ENCODE data around the gene PHETA2.

PHETA2 gene, protein sequence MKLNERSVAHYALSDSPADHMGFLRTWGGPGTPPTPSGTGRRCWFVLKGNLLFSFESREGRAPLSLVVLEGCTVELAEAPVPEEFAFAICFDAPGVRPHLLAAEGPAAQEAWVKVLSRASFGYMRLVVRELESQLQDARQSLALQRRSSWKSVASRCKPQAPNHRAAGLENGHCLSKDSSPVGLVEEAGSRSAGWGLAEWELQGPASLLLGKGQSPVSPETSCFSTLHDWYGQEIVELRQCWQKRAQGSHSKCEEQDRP

DNA sequence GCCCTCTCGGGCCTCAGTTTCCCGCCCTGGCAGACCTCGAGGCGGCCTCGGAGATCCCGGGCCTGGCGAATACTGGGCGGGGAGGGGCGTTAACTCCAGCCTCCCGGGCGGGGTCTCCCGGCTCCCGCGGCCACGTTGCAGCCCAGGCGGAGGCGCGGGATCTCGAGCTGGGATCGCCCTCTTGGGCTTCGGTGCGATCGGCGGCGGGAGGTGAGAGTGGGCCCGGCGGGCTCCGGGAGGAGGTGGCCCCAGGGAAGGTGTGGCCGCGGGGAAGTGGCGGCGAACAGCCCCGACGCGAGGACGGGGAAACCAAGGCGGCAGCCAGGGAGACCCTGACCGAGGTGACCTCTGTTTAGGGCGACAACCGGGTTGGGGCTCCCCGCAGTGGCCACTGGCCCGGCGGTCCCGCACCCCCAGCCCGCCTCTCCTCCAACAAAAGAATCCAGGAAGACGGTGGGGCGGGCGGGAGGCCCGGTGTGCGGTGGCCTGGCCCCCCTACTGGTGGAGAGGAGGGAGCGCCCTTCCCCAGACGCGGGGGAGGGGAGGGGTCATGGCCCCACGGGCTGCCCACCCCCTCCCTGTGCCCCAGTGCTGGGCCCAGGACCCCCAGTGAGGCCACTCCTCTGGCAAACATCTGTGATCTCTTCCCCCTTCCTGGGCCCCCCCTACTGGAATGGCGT is at the start of gene PHETA2:
Gene PHETA2 (plus strand): TSS at position 117 of the 680 bp plus-strand sequence. CDS start 3,046 bp downstream, outside the sequence.
- DNase-seq, result peak; percentile 79

DNA sequence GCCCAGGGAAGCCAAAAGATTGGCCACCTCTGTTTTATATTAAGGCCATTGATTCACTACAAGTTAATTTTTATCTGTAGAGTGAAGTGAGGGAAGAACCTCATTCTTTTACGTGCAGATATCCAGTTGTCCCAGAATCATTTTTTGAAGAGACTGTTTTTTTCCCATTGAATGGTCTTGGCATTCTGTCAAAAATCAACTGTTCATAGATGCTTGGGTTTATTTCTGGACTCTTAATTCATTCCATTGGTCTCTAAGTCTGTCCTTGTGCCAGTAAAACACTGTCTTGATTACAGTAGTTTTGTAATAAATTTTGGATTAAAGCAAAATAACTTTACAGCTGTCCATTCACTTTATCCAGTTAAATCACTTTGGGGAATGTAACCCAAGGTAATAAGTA is 48.6 kb upstream of the PHETA2 start:
- no peak for DNase-seq

DNA sequence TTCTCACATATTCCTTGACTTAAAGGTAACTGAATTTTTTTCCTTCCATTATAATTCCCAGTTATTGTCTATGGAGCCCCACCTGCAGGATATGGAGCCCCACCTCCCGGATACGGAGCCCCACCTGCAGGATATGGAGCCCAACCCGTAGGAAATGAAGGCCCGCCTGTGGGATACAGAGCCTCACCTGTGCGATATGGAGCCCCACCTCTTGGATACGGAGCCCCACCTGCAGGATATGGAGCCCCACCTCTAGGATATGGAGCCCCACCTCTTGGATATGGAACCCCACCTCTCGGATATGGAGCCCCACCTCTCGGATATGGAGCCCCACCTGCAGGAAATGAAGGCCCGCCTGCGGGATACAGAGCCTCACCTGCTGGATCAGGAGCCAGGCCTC is 47.3 kb upstream of the PHETA2 start:
- DNase-seq, result no peak

DNA sequence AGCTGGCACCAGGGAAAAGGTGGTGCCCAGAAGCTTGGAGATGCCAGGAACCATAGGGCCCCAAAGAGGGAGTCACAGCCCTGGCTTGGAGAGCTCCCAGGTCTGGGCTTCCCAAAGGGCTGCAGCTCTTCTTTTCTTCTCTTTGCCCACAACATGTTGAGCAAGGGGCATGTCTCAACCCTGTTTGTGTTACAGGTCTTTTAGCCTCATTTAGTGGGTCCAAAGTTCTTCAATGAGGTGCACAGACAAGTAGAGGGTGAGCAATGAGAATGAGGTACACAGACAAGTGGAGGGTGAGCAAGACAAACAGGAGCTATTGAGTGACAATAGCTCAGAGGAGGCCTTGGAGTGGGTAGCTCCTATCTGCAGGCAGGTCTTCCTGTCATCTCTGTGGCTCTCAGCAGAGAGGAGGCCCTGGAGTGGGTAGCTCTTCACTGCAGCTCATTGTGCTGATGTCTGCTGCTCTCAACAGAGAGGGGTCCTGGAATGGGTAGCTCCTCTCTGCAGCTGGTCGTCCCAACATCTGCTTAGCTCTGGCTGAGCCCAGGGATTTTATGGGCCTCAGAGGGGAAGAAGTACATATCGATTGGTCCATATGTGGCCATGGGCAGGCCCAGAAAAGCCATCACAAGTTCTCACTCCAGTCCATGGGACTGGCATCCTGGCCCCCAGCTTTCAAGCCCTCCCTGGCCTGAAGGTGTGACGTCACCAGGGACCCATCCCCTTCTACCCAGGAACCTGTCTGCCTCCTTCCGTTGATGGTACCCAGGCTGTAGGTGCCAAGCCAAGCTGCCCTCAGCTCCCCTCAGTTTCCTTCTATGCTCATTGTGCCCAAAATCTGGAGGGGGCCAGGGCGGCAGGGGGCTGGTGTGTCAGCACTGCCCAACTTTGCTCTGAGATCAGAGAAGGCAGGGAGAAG is 40.5 kb upstream of the PHETA2 start:
- no peak for DNase-seq

DNA sequence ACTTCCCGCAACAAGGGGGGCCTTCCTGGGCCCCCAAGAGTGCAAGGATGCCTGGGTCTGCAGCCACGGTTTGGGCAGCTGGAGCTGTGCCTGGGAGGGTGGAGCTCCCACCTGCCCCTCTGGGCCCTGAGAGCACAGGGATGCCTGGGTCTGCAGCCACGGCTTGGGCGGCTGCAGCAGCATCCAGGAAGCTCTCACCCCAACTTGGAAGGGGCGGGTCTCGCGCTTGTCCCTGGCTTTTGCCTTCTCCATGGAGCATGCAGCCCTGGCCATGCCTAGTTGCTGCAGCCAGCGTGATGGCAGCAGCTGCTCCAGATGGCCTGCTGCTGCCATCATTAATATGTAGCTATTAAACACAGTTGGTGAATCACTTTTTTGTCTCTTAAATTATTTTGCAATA is 38.8 kb upstream of the PHETA2 start:
- no peak for DNase-seq

DNA sequence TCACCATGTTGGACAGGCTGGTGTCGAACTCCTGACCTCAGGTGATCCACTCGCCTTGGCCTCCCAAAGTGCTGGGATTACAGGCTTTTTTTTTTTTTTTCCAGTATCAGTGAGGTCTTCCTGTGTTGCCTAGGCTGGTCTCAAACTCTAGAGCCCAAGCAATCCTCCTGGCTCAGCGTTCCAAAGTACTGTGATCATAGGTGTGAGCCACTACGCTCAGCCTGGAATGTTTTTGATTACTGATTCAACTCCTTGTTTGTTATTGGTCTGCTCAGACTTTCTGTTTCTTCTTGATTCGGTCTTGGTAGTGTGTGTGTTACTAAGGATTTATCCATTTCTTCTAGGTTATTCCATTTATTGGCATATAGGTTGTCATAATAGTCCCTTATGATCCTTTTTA is 34.8 kb upstream of the PHETA2 start:
- no peak for DNase-seq

DNA sequence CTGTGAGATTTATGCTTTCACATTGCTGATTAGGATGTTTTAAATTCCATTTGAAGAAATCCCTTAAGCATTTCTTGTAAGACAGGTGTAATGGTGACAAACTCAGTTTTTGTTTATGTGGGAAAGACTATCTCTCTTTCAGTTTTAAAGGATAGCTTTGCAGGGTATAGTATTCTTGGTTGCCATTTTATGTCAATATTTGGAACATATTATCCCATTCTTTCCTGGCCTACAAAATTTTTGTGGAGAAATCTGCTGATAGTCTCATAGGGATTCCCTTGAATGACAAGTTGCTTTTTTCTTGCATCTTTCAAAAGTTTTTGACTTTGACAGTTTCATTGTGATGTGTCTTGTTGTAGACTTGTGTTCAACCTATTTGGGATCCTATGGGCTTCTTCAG is 32.3 kb upstream of the PHETA2 start:
- no peak for DNase-seq

DNA sequence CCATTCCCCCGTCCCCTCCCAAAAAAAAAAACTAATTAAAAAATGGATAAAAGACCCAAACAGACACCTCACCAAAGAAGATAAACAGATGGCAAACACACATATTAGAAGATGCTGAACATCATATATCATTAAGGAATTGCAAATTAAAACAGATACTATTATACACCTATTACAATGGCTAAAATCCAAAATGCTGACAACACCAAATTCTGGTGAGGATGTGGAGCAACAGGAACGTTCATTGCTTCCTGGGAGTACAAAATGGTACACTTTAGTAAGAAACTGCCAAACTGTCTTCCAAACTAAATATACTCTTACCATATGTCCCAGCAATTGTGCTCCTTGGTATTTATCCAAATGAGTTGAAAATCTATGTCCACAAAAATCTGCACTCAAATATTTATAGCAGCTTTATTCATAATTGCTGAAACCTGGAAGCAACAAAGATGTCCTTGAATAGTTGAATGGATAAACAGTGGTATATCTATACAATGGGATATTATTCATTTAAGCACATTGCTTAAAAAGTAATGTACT is 23.3 kb upstream of the PHETA2 start:
- no peak for DNase-seq

DNA sequence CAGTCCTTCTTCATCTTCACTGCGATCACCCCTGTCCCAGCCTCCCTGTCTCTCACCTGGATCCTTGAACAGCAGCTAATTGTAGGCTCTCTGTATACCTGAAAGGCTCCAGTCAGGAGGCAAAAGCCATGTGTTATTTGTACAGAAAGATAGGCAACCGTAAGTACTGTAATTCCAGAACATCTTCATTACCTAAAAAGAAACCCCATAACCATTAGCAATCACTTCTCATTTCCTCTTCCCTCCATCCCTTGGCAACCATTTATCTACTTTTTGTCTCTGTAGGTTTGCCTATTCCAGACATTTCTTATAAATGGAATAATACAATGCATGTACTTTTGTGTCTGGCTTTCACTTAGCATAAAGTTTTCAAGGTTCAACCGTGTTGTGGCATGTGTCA is 21.3 kb upstream of the PHETA2 start:
- no peak for DNase-seq

DNA sequence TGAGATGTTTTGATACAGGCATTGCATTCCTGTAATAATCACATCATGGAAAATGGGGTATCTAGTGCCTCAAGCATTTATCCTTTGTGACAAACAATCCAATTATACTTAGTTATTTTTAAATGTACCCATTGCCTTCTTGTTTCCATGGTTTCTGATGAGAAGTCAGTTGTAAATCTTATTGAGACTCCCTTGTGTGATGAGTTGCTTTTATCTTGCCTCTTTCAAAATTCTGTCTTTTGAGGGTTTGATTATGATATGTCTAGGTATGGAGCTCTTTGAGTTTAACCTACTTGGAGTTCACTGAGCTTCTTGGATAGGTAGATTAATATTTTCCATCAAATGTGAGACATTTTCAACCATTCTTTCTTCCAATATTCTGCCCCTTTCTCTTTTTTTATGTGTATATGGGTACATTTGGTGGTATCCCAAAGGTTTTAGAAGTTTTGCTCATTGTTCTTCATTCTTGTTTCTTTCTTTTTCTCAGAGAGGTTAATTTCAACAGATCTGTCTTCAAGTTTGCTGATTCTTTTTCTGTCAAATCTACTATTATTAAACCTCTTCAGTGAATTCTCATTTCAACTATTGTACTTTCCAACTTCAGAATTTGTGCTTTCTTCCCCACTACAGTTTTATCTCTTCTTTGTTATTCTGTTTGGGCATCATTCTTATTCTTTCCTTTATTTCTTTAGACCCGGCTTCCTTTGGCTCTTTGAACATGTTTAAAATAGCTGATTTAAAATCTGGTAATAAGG is 17.1 kb upstream of the PHETA2 start:
- DNase-seq, result no peak

DNA sequence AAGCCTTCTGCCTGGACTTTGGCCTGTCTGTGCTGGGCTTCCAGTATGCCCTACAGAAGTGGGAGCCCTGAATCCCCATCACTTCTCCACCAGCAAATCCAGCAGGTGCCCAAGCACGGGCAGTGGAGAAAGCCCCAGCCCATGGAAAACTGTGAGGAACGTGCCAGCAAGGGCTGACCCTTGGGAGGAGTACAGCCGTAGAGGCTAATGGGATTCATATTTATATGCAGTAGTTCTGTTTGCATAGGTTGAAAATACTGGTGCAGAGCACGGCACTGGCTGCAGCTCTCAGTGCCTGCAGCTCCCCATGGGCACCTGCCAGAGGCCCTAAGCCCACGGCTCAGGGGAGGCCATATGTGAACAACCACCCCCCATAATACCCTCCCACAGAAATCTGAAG is 13.6 kb upstream of the PHETA2 start:
- DNase-seq, result no peak

DNA sequence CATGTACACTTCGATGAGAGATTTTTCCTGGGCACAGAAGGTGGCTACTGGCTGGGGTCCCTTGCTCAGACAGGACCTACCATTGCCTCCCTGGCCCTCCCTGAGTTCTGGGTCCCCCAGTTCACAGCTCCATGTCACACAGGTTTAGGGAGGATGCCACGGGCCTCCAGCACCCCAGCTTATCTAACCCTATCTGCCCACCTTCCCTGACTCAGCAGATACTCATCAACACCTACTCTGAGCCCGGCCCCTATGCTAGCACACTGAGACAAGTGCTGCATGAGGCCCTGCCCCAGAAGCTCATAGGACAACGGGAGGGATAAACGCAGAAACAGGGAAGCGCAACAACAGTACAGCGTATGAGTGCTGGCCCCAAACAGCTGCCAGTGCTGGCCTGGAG is 13.0 kb upstream of the PHETA2 start:
- DNase-seq, result peak; percentile 33

DNA sequence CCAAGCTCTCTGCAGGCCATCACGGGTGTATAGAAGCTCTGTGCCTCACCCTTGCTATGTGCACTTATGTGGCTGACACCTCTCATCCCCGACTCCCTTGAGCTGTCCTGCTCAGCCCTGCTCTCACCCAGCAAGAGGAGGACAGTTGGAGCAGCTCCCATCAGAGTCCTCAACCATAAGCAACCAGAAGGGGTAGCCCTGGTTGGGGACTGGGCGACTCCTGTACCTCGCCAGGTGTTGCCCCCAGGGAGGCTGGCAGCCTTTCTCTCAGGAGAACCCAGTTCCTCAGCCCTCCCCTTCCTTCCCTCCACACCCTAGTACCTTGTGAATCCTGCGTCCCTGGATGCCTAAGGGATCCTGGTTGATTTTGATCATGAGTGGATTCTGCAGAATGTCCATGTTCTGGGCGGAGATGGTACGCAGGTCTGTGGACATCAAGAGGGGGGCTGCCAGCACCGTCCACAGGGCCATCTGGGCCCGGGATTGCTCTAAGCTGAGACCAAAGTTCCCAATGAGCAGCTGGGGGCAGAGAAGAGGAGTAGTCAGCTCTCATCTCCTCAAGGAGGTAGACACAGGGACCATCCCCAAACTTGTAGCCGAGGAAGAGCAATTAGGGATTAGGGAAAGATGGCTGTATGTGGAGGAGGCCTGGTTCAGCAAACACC is 11.4 kb upstream of the PHETA2 start:
- DNase-seq, result peak; percentile 37

DNA sequence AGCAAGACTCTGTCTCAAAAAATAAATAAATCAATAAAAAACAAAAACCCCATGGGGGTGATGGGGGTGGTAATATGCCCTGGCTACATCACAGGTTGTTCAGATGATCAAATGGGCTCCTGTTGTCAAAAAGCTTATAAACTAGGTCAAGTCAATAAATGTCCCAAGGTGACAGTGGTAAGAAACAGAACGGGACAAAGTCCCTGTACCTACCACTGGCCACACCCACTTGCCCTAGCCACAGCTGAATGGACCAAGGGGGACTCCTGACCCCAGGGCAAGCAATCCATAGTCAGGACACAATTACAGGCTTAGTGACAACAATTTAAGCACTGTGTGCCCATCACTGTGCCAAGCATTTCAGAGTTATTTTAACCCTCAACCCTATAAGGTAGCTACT is 9.4 kb upstream of the PHETA2 start:
- DNase-seq, result no peak

DNA sequence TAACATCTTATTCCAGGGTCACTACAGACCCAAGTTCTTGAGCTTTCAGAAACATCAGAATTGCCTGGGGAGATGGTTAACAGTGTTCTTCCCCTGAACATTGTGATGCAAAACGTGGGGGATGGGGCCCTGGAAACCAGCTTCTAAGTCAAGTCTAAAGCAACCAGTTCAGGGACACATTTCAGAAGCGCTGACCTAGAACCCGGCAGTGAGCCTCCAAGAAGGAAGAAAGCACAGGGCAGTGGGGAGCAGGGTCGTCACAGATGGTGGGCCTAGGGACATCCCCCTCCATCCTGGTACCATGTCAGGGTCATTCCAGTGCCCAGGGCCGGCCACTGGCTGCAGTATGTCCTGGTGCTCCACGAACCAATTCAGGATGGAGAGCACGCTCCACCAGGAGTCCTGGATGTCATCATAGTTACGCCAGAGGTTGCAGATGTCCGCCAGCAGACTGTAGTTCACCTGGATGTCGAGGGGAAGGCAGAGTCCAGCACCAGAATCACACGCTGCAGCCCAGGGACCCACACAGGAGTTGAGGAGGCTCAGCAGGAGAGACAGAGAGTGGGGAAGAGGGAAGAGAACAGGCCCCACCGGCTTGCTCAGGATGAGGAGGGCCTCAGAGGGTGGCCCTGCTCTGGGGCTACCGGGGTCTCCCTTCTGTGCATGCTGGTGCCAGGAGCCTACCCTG is 8.5 kb upstream of the PHETA2 start:
- peak; percentile 28 for DNase-seq

DNA sequence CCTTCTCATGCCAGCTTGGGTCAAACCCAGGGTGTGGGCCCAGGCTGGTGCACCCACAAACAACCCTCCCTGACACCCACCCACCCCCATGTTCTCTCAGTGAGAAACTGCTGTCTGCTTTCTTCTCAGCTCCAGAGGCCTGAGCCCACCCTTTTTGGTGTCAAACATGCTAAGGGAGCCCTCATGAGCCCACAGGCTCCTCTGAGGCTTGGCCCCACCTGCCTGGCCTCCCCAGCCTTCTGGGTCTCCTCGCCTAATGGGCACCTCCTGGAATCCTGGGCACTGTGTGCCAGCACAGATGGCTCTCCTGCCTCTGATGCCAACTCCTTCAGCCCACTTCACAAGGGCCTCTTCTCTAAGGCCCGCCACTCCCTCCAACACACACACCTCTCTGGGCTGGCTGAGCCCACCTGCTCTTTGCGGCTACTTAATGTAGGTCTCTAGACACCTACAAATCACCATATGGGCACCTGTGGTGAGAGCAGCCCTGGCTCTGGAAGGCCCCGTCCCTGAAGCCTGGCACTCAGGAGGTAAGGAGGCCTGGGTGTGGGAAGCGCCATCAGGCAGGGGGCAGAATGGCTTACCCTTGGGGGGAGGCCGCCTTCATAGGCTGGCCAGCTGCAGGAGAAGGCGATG is 7.8 kb upstream of the PHETA2 start:
- DNase-seq, result peak; percentile 42

DNA sequence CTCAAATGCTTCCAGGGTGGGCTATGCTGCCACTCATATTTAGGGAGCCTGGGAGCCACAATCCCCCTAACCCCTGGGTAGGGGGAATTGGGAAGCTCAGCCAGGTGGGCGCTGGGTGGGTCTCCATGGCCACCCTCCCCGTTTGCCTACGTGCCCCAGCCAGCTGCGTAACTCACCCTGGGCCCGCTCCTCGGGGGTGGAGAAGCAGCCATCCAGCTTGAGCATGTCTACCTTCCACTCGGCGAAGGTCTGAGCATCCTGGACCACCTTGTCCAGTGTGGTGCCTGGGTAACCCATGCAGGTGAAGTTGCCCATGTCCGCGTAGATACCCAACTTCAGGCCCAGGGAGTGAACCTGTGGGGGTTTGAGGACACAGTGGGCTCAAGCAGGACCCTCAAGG is 7.1 kb upstream of the PHETA2 start:
- DNase-seq, result peak; percentile 34

DNA sequence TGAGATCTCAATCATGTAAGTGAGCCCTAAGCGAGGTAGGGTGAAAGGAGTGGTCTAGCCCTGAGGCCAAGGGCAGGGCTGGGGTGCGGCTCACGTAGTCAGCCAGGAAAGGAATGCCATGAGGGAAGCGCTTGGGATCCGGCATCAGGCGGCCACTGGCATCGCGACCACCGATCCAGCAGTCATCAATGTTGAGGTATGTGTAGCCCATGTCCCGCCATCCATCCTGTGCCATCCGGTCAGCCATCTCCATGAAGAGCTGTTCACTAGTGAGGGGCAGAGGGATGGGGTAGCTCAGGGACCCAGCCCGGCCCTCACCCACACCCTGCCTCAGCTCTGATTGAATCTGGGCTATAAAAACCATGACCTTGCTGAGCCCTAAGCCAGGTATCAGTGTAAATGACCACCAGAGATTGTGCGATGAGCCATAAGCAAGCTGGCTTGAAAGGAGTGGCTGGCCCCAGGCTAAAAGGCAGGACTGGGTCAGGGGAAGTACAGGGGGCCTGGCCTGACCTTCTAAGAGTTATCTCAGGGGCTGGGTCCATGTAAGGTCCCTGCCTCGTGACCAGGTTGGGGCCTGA is 6.3 kb upstream of the PHETA2 start:
- DNase-seq, result peak; percentile 44

DNA sequence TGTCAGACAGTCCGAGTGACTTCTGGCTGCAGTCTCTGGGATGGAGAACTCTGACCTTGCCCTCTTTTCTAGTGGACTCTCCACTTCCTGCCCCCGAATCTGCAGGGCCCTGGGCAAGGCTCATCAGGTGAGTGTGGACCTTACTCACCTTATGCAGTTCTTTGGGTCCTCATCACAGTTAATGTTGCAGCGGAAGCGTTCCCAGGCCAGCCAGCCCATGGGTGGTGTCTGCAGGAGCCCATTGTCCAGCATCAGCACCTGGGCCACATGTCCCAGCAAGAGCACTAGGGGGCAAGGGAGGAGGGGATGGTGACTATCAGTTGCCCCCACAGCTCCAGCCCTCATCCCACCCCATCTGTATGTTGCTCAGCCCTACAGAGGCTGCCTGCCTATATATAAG is 5.8 kb upstream of the PHETA2 start:
- peak; percentile 48 for DNase-seq

DNA sequence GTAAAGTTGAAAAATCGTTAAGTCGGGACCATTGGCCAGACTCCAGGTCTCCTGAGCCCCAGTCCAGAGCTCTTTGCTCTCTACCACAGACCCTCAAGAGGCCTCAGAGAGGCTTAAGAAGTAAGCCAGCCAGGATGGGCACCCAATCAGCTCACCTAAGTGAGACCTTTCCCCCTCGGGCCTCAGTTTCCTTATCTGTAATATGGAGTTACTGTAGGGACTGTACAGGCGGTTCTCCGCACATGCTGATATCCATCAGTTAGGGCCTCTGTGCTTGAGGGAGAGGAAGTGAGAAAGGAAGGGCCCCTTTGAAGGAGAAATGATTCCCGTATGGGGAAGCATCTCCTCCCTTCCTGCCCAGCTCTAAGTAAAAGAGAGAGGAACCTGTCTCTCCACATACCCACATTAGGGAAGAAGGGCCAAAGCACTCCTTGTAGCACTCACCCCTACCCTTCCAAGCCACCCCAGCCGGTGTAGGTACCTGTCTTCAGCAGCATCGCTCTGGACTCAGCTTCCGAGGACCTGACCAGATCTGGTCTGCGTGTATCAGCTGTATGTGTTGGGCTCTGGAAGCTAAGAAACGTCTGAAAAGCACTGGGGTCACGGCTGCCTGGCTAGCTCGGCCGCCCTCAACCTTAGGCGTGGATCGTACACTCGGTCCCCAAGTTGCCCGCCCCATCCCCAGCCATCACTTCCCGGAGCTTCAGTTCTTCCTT is 4.1 kb upstream of the PHETA2 start:
- DNase-seq, result peak; percentile 52
